Measurements from ENCODE around the gene FNBP1L. TPM values are rescaled to one million over a fixed set of nuclear protein-coding genes. Genes with fewer than 3 reads are reported as not detected.
A peak's percentile ranks its signal among the peaks of the same experiment; 100 is the strongest.

The FNBP1L gene
- total and polyA plus RNA-seq, 9 of the 15 experiments (the other 6 are each of a cell fraction or from before 2014, with no cell fraction given), result 1.4 to 6.9 (median 5.9) TPM

- TF ChIP-seq NRF1 (conservative IDR thresholded peaks at IDR 0.05 in 1 of 2, IDR thresholded peaks at IDR 0.05 in 1 of 2) (no peak), ZNF311 (CRISPR knock-in tag; IDR thresholded peaks at IDR 0.05) (no peak), GTF2F1 (IDR thresholded peaks at IDR 0.05; ENCODE audit: low read depth, low read length) (no peak), EP300 (IDR thresholded peaks at IDR 0.05; ENCODE audit: low read length) (no peak), SOX6 (IDR thresholded peaks at IDR 0.05) (0 out of 2 replicates have a peak, but pooled peaks have one; percentile 10), TOE1 (IDR thresholded peaks at IDR 0.05; ENCODE audit: borderline replicate concordance) (no peak), TOE1 (CRISPR knock-in tag; IDR thresholded peaks at IDR 0.05; ENCODE audit: borderline replicate concordance, low read depth) (no peak), ZNF431 (CRISPR knock-in tag; IDR thresholded peaks at IDR 0.05) (no peak), BACH1 (tag; IDR thresholded peaks at IDR 0.05) (no peak), ZSCAN32 (CRISPR knock-in tag; IDR thresholded peaks at IDR 0.05) (no peak), MYC (IDR thresholded peaks at IDR 0.05; ENCODE audit: low read depth, low read length) (0 out of 2 replicates have a peak, but pooled peaks have one; percentile 9), MYC (CRISPR knock-in tag; IDR thresholded peaks at IDR 0.05; ENCODE audit: borderline replicate concordance, low read depth) (no peak), GMEB1 (CRISPR knock-in tag; IDR thresholded peaks at IDR 0.05) (no peak), ERF (CRISPR knock-in tag; IDR thresholded peaks at IDR 0.05) (no peak), LEF1 (IDR thresholded peaks at IDR 0.05) (0 out of 2 replicates have a peak, but pooled peaks have one; percentile 38), MBD1 (CRISPR knock-in tag; IDR thresholded peaks at IDR 0.05) (no peak), ZFPM2 (CRISPR knock-in tag; IDR thresholded peaks at IDR 0.05) (no peak), MNT (conservative IDR thresholded peaks at IDR 0.05) (0 out of 4 replicates have a peak, but pooled peaks of 1 of the 2 experiments have one; percentile 23), DPF2 (IDR thresholded peaks at IDR 0.05) (peak; percentile 53; the same call in 1 of the 2 replicates), ZNF324 (CRISPR knock-in tag; IDR thresholded peaks at IDR 0.05) (no peak), HNRNPL (IDR thresholded peaks at IDR 0.05; ENCODE audit: low read depth, low read length) (no peak)
- TF ChIP-seq, protein P1, sequence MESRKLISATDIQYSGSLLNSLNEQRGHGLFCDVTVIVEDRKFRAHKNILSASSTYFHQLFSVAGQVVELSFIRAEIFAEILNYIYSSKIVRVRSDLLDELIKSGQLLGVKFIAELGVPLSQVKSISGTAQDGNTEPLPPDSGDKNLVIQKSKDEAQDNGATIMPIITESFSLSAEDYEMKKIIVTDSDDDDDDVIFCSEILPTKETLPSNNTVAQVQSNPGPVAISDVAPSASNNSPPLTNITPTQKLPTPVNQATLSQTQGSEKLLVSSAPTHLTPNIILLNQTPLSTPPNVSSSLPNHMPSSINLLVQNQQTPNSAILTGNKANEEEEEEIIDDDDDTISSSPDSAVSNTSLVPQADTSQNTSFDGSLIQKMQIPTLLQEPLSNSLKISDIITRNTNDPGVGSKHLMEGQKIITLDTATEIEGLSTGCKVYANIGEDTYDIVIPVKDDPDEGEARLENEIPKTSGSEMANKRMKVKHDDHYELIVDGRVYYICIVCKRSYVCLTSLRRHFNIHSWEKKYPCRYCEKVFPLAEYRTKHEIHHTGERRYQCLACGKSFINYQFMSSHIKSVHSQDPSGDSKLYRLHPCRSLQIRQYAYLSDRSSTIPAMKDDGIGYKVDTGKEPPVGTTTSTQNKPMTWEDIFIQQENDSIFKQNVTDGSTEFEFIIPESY (CRISPR knock-in tag; IDR thresholded peaks at IDR 0.05), result no peak
Observed at GRCh38 chr1:93501399-93501798, 53.5 kb downstream of the FNBP1L start (continued).
